DOHH2 (cell line): ENCODE data around the gene TYMP.

Experiments used
- CTCF ChIP-seq: fragments of 200-600 bp; sonication (generic); IDR thresholded peaks from one replicate; pipeline ENCODE4 v1.5.1; 2014; ENCODE audit warnings: antibody characterized with exemption, mild to moderate bottlenecking, low read depth, low read length; ENCODE audit not compliant: poor library complexity, severe bottlenecking
- EZH2phosphoT487 ChIP-seq: fragments of 200-600 bp; sonication (generic); IDR thresholded peaks from 2 replicates; pipeline ENCODE4 v1.6.1; 2017; ENCODE audit warnings: borderline replicate concordance, mild to moderate bottlenecking, antibody characterized with exemption, low read length, moderate library complexity, mixed read lengths

- no peak for TF ChIP-seq CTCF
- no peak for TF ChIP-seq EZH2phosphoT487
Measured at GRCh38 chr22:50522806-50523438, 6.9 kb downstream of the TYMP start.
